DMS114 treated with DMSO at 0.1 percent for 48 hours (cell line): ENCODE measurements around the gene NODAL.

Experiments used
- DNase-seq: peaks from one replicate; lab custom pipeline; 2025; ENCODE audit not compliant: unreplicated experiment; lab: John Stamatoyannopoulos, UW

The NODAL gene

DNA sequence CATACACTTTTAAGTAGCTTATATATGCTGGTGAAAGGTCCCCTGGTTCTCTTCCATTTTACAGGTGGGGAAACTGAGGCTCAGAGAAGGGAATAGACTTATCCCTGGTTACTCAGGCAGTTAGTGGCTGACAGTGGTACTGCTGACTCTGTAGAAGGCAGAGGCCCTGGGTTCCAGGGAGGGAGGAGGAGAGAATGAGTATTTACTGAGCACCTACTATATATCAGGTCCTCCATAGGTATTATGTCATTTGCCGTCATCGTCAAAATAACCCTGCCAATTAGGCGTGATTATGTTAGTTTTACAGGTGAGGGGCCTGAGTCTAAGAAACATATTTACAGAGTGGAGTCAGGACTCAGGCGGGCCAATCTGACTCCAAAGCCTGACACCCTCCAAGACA lies 23.8 kb upstream of the NODAL start:
- DNase-seq: no peak

DNA sequence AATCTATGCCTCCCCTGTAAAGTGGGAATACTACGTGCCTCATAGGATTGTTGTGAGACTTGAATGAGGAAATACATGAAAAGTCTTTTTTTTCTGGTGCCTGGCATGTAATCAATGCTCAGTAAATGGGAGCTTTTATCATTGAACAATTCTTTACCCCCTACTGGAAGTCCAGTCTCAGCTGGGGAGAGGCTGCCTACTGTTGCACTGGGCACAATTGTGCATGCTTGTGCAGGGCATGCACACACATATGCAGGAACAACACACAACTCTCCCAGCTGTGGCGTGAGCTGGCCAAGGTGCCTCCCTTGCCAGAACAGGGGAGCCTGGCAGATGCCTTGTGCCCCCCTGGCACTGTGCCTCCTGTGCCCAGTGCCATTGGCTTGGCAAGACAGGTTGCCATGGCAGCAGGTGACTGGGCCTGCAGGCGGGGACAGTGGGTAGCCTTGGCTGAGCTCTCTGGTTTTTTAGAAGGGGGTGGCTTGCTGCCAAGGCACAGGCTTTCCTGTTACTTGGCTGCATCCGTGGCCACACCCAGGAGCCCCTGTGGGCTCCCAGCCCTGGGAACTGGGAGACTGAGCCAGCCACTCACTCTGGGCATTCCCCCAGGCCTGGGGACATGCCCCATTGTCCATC lies 21.0 kb upstream of the NODAL start:
- DNase-seq: no peak

DNA sequence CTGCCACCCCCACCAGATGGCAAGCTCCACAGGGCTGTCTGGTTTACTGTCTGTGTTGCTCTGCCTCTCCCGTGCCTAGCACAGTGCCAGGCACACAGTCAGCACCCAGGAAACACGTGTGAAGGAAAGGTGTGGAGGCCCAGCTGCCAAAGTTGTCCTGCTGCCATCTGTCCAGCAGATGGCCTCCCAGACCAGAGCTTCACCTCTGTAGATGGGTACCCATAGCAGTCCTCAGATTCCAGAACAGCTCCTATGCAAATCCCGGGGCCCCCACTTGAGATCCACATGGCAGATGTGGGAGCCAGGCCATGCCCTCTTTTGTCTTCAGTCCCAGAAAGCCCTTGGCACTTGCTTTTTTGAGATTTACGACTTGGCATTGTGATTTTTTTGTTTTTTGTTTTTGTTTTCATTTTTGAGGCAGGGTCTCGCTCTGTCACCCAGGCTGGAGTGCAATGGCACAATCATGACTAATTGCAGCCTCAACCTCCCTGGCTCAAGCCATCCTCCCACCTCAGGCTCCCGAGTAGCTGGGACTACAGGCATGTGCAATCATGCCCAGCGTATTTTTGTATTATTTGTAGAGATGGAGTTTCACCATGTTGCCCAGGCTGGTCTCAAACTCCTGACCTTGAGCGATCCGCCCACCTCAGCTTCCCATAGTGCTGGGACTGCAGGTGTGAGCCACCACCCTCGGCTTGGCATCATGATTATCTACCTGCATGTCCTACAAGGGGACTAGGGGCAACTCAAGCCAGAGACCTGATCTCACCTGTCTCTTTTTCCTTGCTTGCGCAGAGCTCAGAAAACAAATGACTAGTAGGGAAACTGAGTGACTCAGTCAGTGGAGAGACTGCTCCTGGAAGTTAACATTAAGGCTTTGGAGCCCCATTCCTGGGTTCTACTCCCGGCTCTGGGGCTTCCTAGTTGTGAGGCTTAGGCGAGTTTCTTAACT lies 20.2 kb upstream of the NODAL start:
- peak; percentile 58 for DNase-seq

DNA sequence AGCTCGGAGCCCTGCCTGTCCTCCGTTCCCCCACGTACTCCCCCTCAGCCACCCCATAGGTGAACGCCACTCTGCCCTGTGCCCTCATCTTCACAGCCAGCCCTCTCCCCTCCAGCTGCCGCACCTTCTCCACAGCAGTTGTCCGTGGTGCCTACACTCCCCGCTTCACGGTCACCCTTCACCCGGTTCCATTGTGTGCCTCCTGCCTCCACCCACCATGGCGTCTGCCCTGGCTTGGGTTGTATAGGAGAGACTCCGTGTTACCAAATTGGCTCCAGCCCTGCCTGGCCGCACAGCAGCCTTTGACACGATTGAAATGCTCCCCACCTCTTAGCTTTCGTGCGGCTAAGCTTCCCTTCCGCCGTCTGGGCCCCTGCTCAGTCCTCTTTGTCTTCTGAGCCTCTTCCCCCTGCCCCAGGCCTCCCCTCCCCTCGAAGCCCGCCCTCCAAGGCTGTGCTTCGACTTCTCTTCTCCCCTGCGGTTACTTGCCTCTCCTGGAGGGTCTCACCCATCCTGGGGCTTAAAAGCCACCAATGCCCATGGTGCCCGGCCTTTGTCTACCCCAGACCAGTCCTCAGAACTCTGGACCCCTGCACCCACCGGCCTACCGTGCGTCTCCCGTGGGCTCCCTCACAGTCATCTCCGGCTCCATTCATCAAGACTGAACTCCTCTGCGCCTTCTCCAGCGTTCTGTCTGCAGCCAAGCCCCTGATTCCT lies 18.5 kb upstream of the NODAL start:
- no peak for DNase-seq

DNA sequence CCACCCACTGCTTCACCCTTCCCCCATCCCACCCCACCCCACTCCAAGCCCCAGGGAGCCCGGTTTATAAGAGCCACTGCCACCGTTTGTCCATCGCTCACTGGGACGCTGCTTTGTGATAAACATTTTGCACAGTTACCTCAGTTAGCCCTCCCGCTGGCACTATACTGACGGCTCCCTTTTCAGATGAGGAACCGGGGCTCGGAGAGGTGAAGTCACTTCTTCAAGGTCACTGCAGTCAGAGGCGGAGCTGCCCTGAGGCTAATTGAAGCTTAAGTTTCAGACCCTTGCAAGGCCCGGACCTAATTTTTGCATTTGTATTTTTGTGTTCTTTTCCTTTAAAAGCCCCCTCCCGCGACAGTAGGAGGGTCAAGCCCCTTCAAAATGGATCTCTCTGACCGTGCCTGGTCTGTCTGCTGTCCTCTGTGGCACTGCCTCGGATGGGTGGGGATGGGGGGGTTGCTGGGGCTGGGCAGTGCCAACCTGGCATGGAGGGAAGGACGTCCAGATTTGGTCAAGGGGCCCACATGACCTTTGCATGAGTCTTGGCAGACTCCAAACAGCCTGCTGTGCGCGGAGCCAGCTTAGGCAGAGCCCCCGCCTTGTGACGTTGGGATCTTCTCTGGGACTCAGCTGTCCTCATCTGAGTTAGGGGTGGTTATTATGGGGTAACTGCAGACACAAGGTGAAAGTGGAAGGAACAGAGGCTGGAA lies 17.7 kb upstream of the NODAL start:
- DNase-seq: no peak

DNA sequence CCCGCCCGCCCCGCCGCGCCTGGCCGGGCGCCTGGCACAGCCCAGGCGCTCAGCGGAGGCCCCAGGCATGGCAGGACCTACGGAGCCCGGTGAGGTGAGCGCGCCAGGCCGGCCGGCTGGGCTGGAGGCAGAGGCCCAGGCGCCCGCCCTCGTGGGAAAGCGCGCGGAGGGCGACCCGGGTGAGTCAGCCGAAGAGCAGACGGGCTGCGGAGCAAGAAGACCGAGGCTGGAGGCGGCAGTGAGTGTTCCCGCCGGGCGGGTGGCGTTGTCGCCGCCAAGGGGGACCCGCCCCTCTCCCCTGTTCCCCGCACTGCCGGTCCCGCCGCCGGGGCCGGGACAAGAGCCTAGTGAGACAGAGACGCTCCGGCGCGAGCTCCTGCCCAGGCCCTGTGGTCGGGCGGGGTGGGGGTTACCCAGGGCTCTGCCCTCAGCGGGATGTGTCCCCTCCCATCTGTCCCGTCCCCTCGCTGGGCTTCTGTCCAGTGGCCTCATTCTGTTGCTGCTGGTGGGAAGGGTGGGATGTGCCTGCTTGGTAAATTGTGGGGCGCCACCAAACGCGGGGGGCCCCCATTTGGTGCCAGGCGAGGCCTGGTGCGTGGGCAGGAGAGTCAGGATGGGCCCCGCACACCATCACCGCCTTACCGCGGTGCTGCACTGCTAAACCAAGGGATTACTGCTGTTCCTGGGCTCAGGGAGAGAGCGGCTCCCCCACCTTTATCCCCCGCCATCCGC lies 17.0 kb upstream of the NODAL start:
- no peak for DNase-seq

DNA sequence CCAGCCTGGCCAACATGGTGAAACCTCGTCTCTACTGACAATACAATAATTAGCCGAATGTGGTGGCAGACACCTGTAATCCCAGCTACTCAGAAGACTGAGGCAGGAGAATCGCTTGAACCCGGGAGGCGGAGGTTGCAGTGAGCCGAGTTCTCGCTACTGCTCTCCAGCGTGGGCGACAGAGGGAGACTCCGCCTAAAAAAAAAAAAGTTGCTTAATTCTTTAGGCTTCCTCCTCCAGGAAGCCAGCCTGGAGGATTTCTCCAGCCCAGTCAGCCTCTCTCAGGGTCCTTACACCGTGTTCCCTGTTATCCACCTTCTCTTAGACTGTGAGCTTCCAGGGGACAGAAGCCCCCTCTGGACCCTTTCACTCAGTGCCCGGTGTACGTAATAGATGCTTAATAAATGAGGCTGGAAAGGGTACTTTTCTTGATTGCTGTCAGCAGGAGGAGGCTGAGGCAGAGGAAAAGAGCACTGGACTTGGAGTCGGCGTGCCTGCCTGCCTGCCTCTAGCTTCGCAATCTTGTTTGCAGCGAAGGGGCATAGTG lies 16.4 kb upstream of the NODAL start:
- DNase-seq: no peak

DNA sequence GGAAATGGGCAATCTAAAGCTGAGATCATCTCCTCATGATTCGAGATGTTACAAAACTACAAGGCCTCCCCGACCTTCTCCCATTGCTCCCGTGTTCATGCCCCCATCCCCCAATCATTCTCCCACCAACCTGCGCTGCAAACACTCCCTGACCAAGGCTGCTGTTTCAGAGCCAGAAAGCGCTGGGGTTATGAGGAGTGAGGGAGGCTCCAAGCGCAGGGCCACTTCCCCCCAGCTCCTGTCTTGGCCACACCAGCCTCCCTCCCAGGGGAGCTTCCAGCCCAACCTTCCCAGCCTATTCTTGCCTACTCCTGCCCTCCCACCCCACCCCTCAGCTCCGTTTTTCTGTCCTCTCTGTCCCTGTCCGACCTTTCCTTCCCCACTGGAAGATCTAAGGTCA lies 14.7 kb upstream of the NODAL start:
- no peak for DNase-seq

DNA sequence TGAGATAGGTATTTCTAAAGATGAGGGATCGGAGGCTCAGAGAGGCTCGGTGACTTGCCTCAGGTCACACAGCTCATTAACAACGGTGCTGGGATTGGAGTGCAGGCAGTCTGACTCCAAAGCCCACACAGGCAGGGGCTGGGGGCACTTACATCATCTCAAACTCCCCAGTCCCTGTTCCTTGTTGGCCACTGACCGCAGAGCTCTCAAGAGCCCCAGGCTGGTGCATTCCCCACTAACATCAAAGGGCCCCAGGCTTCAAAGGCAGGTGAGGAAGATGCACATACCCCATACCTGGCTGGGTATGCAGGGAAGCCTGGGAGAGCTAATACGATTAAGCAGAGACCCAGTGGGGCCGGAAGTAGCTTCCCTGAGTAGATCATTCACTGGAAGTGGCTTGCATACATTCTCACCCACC lies 13.7 kb upstream of the NODAL start:
- no peak for DNase-seq

DNA sequence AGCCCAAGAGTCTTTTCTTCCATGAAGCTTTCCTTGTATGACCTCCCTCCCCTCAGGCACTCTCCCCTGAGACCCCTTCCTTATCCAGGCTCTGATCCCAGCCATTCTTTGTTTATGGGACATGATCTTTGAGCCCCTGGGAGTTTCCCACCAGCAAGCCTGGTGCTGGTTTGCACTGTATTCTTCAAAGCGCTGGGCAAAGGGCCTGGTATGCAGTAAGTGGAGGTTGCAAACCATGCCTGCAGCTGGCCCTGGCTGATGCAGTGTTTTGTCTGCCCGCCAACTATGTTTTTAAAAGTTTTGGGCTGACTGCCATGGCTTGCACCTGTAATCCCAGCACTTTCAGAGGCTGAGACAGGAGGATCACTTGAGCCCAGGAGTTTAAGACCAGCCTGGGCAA lies 6.8 kb upstream of the NODAL start:
- DNase-seq: no peak

DNA sequence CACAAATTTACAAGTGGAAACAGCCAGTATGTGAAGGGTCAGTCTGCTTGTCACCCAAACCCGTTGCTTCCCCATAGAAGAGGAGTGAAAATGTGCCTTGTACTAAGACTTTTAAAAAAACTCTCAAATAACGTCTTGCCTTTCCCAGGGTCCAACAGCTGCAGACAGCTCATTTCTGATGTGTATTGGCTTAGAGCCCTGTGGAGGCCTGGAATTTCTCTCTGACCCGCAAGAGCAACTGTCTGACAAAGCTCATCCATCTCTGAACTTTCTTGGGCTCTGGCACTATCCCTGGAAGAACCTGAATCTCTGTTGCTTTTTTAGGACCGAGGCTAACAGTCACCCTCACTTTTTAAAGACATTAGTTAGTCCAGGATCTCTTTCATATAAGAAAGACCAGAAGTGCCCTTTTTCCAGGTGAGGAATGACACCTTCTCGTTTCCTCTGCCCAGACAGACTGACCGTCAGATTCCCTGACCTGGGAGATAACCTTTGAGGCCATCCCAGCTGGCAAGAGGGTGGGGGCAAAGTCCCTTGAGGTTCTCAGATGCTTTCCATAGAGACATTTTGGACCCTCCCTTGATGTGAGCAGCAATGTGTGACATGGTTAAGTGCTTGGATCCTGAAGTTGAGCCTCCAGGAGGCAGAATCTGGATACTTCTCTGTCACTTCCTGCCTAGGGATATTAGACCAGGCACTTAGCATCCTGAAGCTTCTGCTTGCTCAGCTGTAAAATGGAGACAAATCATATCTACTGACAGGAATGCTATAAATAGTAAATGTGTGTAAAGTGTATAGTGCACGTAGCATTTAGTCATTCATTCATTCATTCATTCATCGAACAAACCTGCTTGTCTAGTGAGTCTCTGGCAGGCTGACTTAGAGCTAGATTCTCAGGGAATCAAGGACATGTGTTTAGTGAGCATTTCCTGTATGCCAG lies 4.5 kb upstream of the NODAL start:
- DNase-seq: no peak

DNA sequence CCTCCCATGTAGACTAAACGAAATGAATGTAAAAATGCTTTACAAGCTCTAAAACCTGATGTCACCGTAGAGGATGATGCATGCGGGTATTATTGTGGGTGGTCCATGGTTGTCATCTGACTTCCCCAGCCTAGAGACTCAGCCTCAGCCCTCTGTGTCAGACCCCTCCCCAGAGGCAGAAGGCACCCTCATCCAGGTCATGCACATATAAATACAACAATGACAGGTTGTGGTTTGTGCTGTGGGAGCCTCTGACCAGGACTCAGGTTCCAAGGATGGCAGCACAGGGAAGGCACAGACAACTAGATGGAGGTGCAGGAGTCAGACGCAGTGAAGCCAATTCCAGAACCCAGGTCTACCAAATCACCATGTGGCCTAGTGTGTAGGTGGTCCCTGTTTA lies 3.3 kb upstream of the NODAL start:
- no peak for DNase-seq

DNA sequence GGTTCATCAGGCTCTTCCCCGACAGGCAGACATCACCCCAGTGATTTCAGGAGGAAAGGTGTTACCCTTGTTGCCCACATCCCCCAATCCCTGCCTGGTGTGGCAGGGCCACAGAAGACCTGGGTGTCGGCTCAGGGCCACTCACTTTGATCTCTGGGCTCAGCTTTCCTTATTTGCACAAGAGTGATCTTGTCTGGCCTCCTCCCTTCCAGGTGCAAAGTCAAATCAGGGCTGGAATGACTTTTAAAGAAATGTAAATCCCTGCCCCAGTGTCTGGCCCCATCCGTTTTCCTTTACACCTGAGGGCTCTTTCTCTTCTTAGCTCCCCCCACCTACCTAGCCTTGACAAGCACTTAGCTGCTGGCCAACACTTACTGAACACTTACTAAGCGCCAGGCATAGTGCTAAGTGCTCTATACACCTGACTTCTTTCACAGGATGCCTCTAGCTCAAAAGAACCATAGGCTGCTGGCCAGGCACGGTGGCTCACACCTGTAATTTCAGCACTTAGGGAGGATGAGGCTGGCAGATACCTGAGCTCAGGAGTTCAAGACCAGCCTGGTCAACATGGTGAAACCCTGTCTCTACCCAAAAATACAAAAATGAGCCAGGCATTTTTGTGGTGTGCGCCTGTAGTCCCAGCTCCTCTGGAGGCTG lies 979 bp upstream of the NODAL start:
- DNase-seq: no peak

DNA sequence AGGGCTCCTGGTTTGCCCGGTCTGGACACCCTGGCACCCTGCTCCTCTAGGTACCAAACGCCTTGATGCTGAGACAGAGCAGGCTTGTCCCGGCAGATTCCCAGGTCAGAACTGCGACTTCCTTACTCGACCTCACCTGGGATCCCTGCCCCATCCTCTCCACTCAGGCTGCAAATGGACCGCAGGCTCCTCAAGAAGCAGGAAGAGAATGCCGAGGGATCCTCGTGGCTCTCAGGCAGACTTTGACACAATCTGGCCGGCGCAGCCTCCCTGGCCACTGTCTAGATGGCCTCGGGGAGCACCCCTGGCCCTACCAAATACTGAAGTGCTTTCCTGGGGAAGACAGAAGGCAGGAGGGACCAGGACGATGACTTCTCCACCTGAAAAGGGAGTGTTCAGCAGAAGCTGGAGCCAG lies 421 bp upstream of the NODAL start:
- no peak for DNase-seq

DNA sequence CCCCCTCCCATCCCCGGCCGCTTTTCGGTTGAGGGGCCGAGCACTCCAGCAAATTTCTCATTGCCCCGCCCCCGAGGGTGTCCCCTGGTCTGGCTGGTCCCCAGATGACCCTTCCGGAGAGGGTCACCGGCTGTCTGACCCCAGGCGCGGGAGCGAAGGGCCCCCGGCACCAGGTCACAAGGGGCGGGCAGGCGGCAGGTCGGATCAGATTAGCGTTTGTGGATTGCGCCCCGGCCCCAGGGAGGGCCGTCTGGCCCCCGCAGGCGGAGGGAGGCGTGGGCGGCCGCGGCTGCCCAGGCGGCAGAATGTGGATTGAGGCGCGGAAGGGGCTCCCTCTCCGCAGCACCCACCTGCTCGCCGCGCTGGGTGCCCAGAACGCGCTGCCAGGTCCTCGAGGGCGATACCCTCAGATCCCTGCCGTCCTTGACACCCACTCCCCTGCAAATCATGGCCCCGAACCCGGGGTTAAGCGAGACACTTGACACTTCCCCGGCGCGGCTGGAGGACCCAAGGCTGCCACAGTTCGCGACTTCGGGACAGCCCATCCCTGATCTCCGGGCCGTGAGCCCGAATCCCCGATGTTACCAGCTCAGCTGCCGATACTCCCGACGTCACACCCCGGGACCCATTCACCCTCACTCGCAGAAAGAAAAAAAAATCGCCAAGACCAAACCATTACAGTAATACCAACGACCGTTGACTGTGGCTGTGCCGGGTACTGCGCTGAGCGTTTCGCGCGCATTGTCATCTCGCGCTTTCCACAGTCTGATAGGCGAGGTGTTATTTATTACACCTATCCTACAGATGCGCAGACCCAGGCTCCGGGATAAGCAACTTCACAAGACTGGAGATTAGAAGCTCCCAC lies 953 bp downstream of the NODAL start:
- no peak for DNase-seq

DNA sequence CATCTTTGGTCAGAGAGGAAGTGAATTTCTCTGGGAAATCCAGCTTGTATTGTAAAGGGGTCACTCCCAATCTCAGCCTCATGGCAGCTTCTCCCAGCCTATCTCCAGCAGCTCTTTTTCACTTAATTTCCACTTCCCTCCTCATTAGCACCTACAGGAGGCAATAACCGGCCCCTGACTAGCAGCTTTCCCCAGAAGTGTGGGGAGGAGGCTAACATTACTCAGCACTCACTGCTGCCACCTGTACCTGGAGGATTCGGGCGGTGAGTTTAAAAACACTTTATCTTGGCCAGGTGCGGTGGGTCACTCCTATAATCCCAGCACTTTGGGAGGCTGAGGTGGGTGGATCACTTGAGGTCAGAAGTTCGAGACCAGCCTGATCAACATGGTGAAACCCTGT lies 3.8 kb downstream of the NODAL start:
- no peak for DNase-seq

DNA sequence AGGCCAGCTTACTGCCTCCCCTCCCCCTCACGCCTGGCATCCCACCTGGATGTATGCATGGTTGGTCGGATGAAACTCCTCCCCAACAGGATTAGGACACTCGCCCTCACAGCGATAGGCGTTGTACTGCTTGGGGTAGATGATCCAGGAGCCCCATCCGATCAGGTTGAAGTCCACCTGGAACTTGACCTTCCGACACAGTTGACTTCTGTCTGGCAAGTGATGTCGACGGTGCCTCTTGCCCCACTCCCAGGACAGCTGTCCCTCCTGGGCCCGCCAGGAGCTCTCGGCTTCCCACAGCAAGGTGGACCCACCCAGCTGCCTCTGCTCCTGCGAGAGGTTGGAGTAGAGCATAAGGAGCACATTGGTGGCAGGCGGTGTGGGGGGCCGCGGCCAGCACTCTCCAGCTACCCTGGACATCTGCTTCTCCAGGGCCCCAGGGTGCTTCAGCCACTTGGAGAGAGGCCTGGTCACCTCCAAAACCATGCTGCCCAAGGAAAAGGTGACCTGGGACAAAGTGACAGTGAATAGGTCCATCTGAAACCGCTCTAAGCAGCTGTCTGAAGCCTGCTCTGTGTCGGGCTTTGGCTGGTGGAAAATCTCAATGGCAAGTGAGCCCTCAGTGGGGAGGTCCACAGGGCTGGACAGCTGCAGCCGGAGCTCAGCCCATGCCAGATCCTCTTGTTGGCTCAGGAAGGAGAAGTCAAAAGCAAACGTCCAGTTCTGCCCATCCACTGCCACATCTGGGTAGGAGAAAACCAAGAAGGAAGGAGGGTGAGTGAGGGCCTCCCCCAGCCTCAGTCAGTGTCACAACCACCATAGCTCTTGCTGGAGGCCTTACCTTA lies 6.0 kb downstream of the NODAL start:
- no peak for DNase-seq
